T-helper 1 cell (primary cell): ENCODE data around the gene NBPF4.
"Not testable (repeated sequence)": the region's sequence is repeated elsewhere in the genome, so short reads cannot be mapped to it uniquely, and the experiment has no call there.

ENCODE experiments used
- DNase-seq, 5 donors: peaks; one replicate each; pipeline ENCODE4 v3.0.0-alpha.2; 2012 to 2020
- total RNA-seq, 4 donors: gene quantifications; one replicate each; lab custom pipeline; 2026; lab: John Stamatoyannopoulos, UW

Gene NBPF4, protein sequence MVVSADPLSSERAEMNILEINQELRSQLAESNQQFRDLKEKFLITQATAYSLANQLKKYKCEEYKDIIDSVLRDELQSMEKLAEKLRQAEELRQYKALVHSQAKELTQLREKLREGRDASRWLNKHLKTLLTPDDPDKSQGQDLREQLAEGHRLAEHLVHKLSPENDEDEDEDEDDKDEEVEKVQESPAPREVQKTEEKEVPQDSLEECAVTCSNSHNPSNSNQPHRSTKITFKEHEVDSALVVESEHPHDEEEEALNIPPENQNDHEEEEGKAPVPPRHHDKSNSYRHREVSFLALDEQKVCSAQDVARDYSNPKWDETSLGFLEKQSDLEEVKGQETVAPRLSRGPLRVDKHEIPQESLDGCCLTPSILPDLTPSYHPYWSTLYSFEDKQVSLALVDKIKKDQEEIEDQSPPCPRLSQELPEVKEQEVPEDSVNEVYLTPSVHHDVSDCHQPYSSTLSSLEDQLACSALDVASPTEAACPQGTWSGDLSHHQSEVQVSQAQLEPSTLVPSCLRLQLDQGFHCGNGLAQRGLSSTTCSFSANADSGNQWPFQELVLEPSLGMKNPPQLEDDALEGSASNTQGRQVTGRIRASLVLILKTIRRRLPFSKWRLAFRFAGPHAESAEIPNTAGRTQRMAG
- total RNA-seq: 0 reads per million in 4 donors

DNA sequence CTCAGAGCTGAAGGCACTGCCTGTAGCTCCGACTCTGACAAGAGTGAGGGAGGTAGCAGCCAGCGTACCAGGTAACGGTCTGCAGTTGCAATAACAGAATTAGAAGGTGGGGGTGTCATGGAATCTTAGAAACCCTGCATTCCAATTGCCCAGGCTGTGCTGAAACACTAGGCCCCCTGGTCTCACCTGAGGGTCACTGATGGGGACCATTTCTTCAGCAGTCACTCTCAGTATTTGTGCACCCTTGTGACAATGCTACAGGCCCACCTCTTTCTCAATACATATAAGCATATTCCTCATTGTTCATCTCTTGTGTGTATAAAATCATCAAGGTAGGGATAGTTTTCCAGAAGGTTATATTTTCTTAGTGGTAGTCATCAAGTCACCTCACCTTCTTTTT lies at the start of gene NBPF4:
TSS of gene NBPF4 (minus strand) at position 101 of the 400 bp plus-strand sequence. CDS start 315 bp downstream, outside the sequence.
- not testable (repeated sequence) for DNase-seq

DNA sequence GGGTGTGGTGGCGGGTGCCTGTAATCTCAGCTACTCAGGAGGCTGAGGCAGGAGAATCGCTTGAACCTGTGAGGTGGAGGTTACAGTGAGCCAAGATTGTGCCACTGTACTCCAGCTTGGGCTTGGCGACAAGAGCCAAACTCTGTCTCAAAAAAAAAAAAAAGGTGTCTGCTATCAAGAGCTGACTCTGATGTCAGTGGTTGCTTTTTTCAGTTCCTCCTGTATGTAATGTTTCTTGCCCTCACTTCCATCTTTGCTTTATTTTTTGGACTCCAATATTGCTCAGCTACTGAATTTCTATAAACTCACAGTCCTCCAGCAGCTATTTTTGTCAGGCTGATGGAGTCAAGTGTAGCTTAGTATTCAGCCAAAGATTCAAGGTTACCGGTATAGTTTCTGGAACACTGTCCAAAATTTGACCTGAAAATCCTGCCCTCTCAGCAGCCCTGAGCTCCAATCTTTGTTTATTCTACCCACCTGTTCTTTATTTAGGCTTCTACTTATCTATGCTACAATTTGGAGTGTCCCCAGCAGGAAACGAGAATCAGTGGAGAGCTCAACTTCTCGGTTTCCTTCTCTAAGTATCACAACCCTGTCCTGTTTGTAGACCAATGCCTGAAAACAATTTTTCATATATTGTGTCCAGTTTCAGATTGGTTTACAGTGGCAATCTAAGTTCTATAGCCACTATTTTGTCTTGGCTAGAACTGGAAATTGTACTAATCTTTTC lies 38.8 kb upstream of the NBPF4 start:
- not testable (repeated sequence) for DNase-seq

DNA sequence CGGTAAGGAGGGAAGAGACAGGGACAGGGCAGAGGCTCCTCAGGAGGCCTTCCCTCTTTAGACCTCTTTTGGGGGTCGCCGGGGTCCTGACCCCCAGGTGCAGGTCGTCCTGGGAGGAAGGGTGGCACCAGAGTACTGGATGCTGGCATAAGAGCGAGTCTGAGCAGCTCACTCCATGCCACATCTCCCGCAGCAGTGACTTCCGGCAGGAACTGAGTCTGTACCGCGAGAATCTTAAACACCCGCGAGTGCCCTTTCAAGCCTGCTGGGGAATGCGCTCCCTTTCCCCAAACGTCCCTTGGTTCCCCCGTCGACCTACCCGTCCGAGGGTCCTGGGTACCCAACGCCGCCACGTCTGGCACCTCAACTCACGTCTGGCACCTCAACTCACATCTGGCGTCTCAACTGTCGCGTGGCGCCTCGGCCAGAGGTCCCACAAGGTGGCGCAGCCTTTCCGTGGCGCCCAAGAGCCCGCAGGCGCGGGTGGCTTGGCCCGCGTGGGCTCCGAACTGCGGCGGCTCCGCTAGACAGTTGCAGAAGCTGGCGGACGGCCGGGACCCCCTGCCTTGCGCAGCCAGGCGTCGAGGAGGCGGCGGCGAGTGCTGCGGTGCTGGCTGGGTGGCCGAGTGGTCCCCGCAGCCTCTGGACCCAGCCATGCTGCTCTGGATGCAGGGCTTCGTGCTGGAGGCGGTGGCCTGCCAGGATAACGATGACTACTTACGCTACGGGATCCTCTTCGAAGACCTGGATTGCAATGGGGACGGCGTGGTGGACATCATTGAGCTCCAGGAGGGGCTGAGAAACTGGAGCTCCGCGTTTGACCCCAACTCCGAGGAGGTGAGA lies 28.8 kb upstream of the NBPF4 start:
- DNase-seq: not testable (repeated sequence)

DNA sequence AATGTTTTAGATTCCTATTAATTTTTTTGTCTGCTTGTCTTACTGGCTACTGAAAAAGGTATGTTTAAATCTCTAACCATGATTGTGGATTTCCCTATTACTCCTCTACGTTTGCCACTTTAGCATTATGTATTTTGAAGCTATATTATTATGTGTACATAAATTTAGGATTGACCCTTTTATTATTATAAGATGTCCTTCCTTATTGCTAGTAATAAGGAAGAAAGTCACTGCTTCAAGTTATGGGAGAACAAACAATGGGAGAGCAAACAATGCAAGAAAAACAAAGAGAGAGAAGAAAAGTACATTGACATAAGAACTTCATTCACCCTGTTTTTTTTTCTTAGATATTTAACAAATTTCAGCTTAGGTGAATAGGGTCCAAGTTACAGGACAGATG lies 23.2 kb upstream of the NBPF4 start:
- not testable (repeated sequence) for DNase-seq

DNA sequence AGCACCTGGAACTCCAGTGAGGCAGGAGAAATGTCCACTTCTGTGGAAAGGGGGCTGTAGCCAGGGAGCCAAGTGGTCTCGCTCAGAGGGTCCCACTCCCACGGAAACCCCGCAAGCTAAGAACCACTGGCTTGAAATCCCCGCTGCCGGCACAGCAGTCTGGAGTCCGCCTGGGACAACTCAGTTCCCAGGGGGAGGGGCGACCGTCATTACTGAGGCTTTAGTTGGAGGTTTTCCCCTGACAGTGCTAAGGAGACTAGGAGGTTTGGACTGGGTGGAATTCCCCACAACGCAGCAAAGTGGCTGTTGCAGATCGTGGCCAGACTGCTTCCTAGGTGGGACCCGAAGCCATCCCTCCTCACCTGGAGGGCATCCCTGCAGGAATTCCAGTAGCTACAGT lies 18.1 kb upstream of the NBPF4 start:
- not testable (repeated sequence) for DNase-seq

DNA sequence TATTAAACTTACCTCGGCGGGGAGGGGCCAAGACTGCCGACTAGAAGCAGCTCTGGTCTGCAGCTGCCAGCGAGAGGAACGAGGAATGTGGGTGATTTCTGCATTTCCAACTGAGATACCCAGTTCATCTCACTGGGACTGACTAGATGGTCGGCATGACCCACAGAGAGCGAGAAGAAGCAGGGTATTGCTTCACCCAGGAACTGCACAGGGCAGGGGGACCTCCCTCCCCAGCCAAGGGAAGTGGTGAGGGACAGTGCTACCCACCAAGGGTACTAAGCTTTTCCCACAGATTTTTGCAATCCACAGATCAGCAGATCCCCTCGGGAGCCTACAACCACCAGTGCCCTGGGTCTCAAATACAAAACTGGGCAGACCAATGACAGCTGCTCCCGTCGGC lies 17.6 kb upstream of the NBPF4 start:
- DNase-seq: not testable (repeated sequence)

DNA sequence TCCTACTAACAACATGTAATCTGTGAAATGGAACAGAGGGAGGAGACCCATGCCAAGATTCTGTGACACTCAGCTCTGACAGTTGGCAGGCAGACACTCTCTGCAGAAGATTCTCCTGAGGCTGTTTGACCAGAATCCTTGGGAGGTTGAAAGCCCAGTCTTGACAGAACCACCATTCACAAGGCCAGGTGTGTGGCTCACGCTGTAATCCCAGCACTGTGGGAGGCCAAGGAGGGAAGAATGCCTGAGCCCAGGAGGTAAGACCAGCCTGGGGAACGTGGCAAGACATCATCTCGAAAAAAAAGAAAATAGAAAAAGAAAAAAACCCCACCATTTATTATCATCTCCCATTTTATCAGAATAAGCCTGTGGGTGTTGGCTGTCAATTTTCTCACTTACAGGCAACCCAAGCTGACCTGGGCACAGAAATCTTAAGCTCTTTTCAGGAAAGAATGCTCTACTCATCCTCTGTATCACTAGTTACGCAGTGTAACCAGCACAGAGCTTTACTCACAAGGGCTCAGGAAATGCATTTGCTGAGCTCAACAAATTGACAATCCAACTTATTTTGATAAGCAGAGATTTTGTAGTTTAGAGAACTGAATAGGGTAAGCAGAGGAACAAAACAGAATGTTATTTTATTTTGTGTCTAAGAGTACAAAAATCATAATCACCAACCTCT lies 16.8 kb upstream of the NBPF4 start:
- not testable (repeated sequence) for DNase-seq

DNA sequence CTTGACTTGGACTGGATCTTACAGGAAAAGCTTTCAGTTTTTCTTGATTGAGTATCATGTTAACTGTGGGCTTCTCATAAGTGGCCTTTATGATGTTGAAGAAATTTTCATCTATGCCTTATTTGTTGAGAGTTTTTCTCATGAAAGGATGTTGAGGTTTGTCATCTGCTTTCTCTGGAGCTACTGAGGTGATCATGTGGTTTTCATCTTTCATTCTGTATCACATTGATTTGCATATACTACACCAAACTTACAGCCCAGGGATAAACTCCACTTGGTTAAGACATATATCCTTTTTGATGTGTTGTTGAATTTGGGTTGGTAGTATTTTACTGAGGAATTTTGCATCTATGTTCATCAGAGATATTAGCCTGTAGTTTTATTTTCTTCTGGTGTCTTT lies 11.6 kb upstream of the NBPF4 start:
- not testable (repeated sequence) for DNase-seq

DNA sequence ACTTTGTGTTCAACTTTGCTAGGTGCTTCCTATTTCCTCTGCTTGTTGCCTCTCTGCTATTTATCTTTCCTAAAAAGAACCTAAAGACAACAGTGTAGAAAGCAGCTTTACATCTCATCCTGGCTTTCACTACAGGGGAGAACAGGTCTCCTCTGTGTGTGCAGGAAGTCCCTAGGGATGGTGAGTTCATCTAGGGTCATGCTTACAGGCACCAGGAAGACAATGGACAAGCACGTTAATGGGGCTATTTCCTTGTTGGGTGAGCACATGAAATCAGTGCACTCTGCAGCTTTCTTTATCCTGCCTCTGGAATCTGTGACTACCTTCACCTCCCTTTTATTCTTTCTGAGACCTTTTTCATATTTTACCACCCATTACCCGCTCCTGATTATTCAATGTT lies 4.5 kb downstream of the NBPF4 start:
- not testable (repeated sequence) for DNase-seq

DNA sequence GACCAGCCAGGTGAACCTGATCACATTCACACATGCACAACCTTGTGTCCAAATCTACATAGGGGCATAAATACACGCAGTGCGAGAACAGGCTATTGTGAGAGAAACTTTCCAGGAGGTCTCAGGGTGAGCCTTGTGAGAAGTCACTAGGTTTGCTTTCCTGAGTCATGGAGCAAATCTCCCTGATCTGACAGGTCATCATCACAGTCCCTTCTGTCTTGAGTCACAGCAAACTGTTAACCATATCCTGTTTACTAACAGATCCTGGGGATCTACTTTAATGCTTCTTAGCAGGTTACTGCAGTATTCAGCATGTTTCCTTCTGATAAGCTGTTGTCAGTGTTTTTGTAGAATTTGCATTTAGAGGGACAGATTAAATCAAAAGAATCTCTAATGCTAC lies 8.6 kb downstream of the NBPF4 start:
- DNase-seq: not testable (repeated sequence)

DNA sequence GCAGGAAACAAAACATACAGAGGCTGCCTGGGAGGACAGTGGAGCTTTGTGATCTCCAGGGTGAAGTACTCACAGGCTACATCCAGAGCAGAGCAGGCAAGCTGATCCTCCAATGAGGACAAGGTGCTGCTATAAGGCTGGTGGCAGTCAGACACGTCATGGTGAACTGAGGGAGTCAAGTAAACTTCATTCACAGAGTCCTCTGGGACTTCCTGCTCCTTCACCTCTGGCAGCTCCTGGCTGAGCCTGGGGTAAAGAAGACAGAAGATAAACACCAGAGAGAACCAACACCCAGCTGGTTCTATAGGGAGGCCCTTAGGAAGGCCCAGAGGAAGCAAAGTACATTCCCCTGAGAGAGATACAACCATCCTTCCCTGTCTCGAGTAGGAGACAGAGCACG lies 11.7 kb downstream of the NBPF4 start:
- not testable (repeated sequence) for DNase-seq

DNA sequence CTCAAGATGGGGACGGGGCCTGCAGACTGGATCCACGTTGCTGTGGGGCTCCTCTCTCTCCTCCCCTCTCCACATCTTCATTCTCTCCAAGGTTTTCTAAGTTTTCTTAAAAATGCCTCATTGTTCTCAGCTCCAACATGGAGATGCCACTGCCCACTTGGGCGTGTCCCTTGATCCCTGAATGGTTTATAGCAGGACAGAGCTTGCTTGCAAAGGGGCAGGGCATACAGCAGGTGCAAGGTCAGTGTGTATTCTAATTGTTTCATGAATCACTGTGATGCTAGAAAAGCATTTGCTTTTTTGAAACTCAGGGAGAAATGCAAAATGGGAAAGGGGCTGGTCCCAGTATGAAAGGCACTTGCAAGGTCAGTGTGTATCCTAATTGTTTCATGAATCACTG lies 13.9 kb downstream of the NBPF4 start:
- not testable (repeated sequence) for DNase-seq

DNA sequence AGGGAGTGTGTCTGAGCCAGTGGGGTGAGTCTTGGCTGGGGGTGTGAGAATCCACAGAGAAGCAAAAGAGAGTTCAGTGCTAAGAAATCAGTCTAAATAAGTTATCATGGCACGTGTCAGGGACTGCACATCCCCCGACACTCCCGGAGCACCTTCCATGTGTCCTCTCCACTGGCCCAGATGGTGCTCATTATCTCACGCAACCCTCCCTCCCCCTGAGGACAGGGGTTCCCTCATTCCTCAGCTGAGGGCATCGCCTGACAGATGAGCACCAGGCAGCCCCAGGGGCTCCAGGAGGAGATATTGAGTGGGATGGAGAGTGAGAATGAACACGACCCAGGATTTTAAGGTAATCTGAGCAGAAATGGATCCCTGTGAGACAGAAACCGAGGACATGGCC lies 16.1 kb downstream of the NBPF4 start:
- not testable (repeated sequence) for DNase-seq

DNA sequence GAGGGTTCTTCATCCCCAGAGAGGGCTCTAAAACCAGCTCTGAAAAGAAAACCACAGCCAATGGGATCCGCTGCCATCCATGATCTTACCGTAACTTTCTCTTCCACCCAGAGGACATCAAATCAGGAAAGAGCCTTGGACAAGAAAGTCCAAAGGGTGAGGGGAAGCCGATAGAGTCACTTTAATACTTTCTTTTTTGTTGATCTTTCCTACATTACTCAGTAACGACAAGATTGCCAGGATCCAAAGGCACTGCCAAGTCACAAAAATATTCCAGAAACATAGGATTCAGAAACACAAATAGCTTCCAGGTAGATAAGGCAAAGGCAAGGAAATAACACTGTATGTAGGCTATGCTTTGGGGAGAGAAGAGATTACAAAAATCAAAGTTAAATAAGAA lies 17.0 kb downstream of the NBPF4 start:
- not testable (repeated sequence) for DNase-seq

DNA sequence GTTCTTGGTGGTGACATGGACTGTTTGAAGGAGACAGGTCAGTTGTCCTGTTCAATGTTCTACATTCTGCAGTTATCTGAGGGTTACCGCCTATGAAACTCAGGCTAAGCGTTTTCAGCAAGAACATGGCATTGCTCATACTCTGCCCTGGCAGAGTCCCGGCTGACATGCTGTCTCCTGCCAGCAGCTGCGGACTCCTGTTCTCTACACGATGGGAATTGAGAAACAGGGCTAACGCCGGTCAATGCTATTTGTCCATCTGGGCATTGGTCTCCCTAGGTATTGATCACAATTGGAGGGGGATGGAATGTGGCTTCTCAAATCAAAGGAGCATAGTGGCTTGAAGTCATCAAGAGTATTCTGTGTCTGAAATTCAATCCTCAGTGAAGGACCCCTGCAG lies 20.6 kb downstream of the NBPF4 start:
- not testable (repeated sequence) for DNase-seq

DNA sequence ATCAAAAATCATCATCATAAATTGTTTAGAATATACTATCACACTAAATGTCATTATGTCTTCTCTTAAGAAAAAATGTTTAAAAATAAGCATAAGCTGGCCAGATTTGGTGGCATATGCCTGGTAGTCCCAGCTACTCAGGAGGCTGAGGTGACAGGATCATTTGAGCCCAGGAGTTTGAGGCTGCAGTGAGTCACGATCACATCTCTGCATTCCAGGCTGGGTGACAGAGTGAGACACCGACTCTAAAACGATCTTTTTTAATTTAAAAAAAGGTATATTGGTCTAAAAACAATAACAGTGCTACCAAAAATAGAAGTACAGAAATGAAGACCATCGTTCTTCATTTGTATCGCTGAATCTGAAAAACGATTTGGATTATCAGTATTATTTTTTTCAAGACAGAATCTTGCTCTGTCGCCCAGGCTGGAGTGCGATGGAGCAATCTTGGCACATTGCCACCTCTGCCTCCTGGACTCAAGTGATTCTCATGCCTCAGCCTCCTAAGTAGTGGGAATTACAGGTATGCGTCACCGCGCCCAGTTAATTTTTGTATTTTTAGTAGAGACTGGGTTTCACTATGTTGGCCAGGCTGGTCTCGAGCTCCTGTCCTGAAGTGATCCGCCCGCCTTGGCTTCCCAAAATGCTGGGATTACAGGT lies 26.2 kb downstream of the NBPF4 start:
- not testable (repeated sequence) for DNase-seq

DNA sequence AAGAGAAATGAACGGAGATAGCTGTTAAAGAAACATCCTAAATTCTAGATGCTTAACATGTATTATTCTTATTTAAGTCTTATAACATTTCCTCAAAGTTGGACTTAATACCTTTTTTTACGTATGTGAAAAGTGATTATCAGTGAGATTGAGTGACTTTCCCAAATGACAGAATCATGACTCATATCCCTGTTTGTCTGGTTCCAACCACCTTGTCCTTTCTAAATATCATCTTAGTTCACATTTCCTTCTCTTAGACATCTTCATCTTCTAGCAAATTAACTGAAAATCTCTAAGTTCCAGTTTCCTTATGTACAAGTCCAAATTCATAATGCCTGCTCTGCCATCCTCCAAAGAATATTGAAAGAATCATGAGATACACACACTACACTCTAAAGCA lies 26.9 kb downstream of the NBPF4 start:
- DNase-seq: not testable (repeated sequence)

DNA sequence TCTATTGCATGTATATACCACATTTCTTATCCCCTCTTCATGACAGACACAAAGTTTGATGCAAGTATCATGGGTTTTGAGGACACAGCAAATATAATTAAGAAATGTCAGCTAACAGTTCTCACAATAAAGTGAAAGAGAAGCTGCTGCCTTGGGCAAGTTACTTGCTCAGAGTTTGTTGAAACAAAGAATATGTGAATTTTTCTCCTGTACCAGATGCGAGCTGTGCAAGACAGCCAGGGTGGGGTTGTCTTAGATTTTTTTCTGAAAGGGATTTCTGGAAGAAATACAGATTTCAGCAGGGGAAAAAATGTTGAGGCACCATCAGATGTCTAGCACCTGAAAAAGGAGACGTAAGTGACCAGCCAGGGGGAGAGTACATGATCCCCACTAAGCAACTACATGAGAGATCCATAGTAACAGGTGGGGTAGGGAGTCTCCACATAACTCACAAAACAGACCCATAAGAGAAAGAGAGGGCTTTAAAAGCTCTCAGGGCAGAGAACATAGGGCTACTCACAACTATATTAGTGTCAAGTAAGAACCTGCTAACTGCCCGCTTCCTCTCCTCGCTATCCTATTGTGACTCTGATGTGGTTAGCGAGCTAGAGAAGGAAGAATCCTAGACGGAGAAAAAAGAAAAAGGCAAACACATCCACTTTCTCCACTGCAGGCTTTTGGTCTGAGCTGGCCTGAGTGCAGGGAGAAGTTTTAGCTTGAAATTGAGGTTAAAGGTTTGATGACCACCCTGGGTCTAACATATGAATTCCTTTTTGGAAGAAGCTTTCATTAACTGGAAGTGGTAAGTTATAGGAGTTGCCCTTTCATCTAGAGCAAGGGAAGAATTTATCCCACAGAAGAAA lies 27.6 kb downstream of the NBPF4 start:
- DNase-seq: not testable (repeated sequence)

DNA sequence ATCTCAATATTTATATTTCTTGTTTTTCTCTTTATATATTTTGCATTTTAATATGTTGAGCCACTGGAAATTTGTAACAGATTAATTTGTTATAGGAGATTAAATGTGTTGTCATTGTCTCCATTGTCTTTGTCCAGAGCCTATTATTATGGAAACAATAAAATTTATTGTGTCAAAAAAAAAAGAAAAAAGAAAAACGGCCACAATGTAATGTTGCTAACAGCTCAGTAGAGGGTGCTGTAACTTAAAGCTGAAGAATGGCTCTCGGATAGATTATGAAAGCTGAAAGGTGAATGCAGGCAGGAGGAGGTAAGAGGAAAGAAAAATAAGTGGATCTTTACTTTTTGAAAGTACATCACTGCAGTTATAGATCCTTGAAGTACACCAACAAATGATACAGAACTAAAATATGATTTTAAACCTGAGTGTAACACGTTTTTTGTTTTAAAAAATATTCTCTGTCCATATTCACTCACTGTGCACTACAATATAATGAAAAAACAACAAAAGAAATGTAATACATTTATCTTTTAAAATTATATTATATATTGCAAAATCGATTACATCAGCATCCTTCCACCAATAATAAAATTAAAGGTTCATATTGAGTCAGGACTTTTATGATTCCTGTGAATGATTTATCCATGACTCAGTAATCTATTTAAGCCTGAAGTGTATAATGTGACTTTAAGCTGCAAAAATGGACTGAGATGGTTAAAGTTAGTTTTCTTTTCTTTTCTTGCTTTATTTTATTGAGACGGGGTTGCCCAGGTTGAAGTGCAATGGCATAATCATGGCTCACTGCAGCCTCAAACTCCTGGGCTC lies 29.0 kb downstream of the NBPF4 start:
- peak in 1 of 5 donors; percentile 16 for DNase-seq
